ENCODE data around the gene BRS3. TPM values are rescaled to one million over a fixed set of nuclear protein-coding genes. Genes with fewer than 3 reads are reported as not detected.

Gene BRS3
- total RNA-seq, 2 experiments from 2014 or later = not detected

GRCh38 chrX:136450050-136450830 is 37.5 kb upstream of the BRS3 start:
- Mint-ChIP-seq H3K27me3 (no peaks in the 10 kb centered on the region), H3K36me3 (ENCODE audit: low read depth) (no peaks in the 10 kb centered on the region), H3K9me3 (no peaks in the 10 kb centered on the region), H3K4me1 (ENCODE audit: low read depth) (no peaks in the 10 kb centered on the region), H3K4me3 (no peak overlapping the region), H3K27ac (no peak overlapping the region)
- CTCF ChIA-PET = no interaction called here
- TF ChIP-seq, protein P1, sequence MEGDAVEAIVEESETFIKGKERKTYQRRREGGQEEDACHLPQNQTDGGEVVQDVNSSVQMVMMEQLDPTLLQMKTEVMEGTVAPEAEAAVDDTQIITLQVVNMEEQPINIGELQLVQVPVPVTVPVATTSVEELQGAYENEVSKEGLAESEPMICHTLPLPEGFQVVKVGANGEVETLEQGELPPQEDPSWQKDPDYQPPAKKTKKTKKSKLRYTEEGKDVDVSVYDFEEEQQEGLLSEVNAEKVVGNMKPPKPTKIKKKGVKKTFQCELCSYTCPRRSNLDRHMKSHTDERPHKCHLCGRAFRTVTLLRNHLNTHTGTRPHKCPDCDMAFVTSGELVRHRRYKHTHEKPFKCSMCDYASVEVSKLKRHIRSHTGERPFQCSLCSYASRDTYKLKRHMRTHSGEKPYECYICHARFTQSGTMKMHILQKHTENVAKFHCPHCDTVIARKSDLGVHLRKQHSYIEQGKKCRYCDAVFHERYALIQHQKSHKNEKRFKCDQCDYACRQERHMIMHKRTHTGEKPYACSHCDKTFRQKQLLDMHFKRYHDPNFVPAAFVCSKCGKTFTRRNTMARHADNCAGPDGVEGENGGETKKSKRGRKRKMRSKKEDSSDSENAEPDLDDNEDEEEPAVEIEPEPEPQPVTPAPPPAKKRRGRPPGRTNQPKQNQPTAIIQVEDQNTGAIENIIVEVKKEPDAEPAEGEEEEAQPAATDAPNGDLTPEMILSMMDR (IDR thresholded peaks at IDR 0.05) = no peak
- POLR2A ChIA-PET = no interaction called here
- ATAC-seq = no peak
- intact Hi-C loops (cut with micrococcal nuclease) = no loop called here
- no peak for DNase-seq

DNA sequence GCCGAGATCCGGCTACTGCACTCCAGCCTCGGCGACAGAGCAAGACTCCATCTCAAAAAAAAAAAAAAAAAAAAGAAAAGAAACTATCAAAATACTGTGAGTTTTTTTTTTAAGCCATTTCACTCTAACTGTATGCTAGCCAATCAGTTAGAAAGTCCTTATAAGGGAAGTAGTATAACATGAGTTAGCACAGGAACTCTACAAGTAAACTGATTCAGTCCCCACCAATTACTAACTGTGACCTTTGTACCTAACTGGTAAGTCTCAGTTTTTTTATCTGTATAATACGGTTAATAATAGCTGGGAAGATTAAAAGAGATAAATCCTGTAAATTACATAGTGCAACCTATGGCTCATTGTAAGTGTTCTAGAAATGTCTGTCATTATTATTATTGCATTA is 35.1 kb upstream of the BRS3 start:
- Mint-ChIP-seq H3K27me3 (no peaks in the 10 kb centered on the region), H3K4me3 (no peak overlapping the region), H3K27ac (no peak overlapping the region), H3K9me3 (no peaks in the 10 kb centered on the region), H3K4me1 (ENCODE audit: low read depth) (no peaks in the 10 kb centered on the region), H3K36me3 (ENCODE audit: low read depth) (no peaks in the 10 kb centered on the region)
- no peak for DNase-seq
- no peak for ATAC-seq
- POLR2A ChIA-PET = no interaction called here
- TF ChIP-seq, protein P1 (IDR thresholded peaks at IDR 0.05) = no peak
- intact Hi-C loops (cut with micrococcal nuclease) = no loop called here
- CTCF ChIA-PET = no interaction called here

GRCh38 chrX:136453114-136453513 is 34.6 kb upstream of the BRS3 start:
- intact Hi-C loops (cut with micrococcal nuclease) = no loop called here
- POLR2A ChIA-PET = no interaction called here
- no peak for DNase-seq
- Mint-ChIP-seq H3K27ac (no peak overlapping the region), H3K4me3 (no peak overlapping the region), H3K9me3 (no peaks in the 10 kb centered on the region), H3K36me3 (ENCODE audit: low read depth) (no peaks in the 10 kb centered on the region), H3K4me1 (ENCODE audit: low read depth) (no peaks in the 10 kb centered on the region), H3K27me3 (no peaks in the 10 kb centered on the region)
- TF ChIP-seq, protein P1 (IDR thresholded peaks at IDR 0.05) = no peak
- CTCF ChIA-PET = no interaction called here
- no peak for ATAC-seq

GRCh38 chrX:136453771-136454170 is 34.0 kb upstream of the BRS3 start:
- no peaks in the 10 kb centered on the region for H3K4me1 Mint-ChIP-seq (ENCODE audit: low read depth)
- H3K36me3 Mint-ChIP-seq (ENCODE audit: low read depth) = no peaks in the 10 kb centered on the region
- ChIA-PET POLR2A (no interaction called here), CTCF (no interaction called here)
- no peak overlapping the region for H3K27ac Mint-ChIP-seq
- no peak overlapping the region for H3K4me3 Mint-ChIP-seq
- H3K27me3 Mint-ChIP-seq = no peaks in the 10 kb centered on the region
- intact Hi-C loops (cut with micrococcal nuclease) = no loop called here
- DNase-seq (no peak), ATAC-seq (no peak)
- TF ChIP-seq, protein P1 (IDR thresholded peaks at IDR 0.05) = no peak
- H3K9me3 Mint-ChIP-seq = no peaks in the 10 kb centered on the region

GRCh38 chrX:136456133-136456532 is 31.6 kb upstream of the BRS3 start:
- no peak overlapping the region for H3K4me3 Mint-ChIP-seq
- H3K4me1 Mint-ChIP-seq (ENCODE audit: low read depth) = no peaks in the 10 kb centered on the region
- no peak overlapping the region for H3K27ac Mint-ChIP-seq
- ChIA-PET CTCF (no interaction called here), POLR2A (no interaction called here)
- intact Hi-C loops (cut with micrococcal nuclease) = no loop called here
- no peaks in the 10 kb centered on the region for H3K27me3 Mint-ChIP-seq
- ATAC-seq = no peak
- H3K9me3 Mint-ChIP-seq = no peaks in the 10 kb centered on the region
- no peak for DNase-seq
- TF ChIP-seq, protein P1 (IDR thresholded peaks at IDR 0.05) = no peak
- no peaks in the 10 kb centered on the region for H3K36me3 Mint-ChIP-seq (ENCODE audit: low read depth)
